ENCODE data around the gene SMPD3. TPM values are rescaled to one million over a fixed set of nuclear protein-coding genes. Genes with fewer than 3 reads are reported as not detected.

SMPD3 gene
- total and polyA plus RNA-seq, 2 of the 8 experiments (the other 6 are each of a cell fraction or from before 2014, with no cell fraction given): 0.39 to 1.3 TPM

GRCh38 chr16:68368301-68368888, 79.9 kb downstream of the SMPD3 start:
- Histone ChIP-seq H3K27me3 (replicated peaks in 1 of 4; ENCODE audit: control insufficient read depth in 3 of 4, extremely low read depth in 1 of 4, insufficient read depth in 3 of 4, low read length in 3 of 4) (no peaks in the 10 kb centered on the region), H2AK5ac (ENCODE audit: low read depth, low read length) (no peak overlapping the region), H2BK20ac (ENCODE audit: low read length) (no peak overlapping the region), H4K91ac (replicated peaks; ENCODE audit: insufficient read length, low read length) (no peak overlapping the region), H3K79me1 (ENCODE audit: low read depth, low read length) (no peaks in the 10 kb centered on the region), H3K23me2 (ENCODE audit: low read depth, low read length) (no peaks in the 10 kb centered on the region), H3K56ac (replicated peaks; ENCODE audit: insufficient read length, low read depth, low read length) (no peak overlapping the region), H4K8ac (ENCODE audit: extremely low read depth, insufficient read depth, low read length) (no peak overlapping the region; the same call in 1 of the 2 replicates), H2BK5ac (ENCODE audit: low read depth, low read length) (no peak overlapping the region), H4K5ac (ENCODE audit: insufficient read length, low read depth, low read length) (no peak overlapping the region), H3K36me3 (ENCODE audit: control insufficient read depth in 2 of 4, insufficient read depth in 4 of 4, low read length in 3 of 4) (no peaks in the 10 kb centered on the region), H3K4me3 (ENCODE audit: extremely low read depth in 1 of 4, insufficient read depth in 2 of 4, low read depth in 3 of 4, low read length in 4 of 4) (no peak overlapping the region), H2AFZ (ENCODE audit: low read length) (no peak overlapping the region), H3K9me3 (ENCODE audit: insufficient read depth in 2 of 2, low read depth in 1 of 2, low read length in 1 of 2) (no peaks in the 10 kb centered on the region), H3K4ac (replicated peaks; ENCODE audit: insufficient read length, low read depth, low read length) (no peak overlapping the region), H2BK15ac (ENCODE audit: low read length) (peak overlapping the region; percentile 61; the same call in 1 of the 2 replicates), H3K4me1 (replicated peaks in 1 of 4; ENCODE audit: control insufficient read depth in 3 of 4, insufficient read depth in 4 of 4, low read length in 3 of 4) (peaks cover 0 to 3% (median under 1%) of the 10 kb centered on the region in 4 experiments; a peak in 3 of 7 replicates), H4K20me1 (replicated peaks in 1 of 2; ENCODE audit: control insufficient read depth in 1 of 2, insufficient read depth in 2 of 2, low read length in 2 of 2) (no peaks in the 10 kb centered on the region), H3K9ac (replicated peaks in 1 of 4; ENCODE audit: extremely low read depth in 1 of 4, low read depth in 3 of 4, low read length in 3 of 4) (no peak overlapping the region), H3K27ac (ENCODE audit: low read depth, low read length) (no peak overlapping the region), H3K14ac (ENCODE audit: insufficient read length) (no peak overlapping the region), H3K18ac (ENCODE audit: extremely low read depth, low read length) (no peak overlapping the region), H2BK120ac (replicated peaks; ENCODE audit: low read depth, low read length) (no peak overlapping the region), H3K23ac (ENCODE audit: insufficient read length) (no peak overlapping the region), H2BK12ac (ENCODE audit: low read depth, low read length) (no peak overlapping the region), H3K4me2 (ENCODE audit: insufficient read depth in 1 of 2, low read depth in 2 of 2, low read length in 2 of 2) (no peak overlapping the region), H3K79me2 (ENCODE audit: control insufficient read depth in 1 of 2, insufficient read depth in 2 of 2, low read length in 2 of 2) (no peaks in the 10 kb centered on the region)
- DNase-seq (ENCODE audit: low read depth in 1 of 2, low spot score in 2 of 2) (no peak), FAIRE-seq (no peak)
- WGBS, 2 experiments (ENCODE audit: extremely low coverage in 1 of 2, insufficient coverage in 1 of 2, insufficient read length in 1 of 2, insufficient replicate concordance in 2 of 2, low coverage in 1 of 2, low lambda C conversion rate in 2 of 2, missing lambda C conversion rate in 1 of 2): 76% methylated on average over 9 of the region's 12 CpGs; no CpG with 5 or more reads in 1 of the 2 experiments
- TF ChIP-seq TEAD4 (IDR thresholded peaks at IDR 0.05; ENCODE audit: low read depth, low read length) (no peak), JUND (IDR thresholded peaks at IDR 0.05; ENCODE audit: low read length) (no peak), EP300 (IDR thresholded peaks at IDR 0.05; ENCODE audit: borderline replicate concordance in 1 of 2, low read depth in 2 of 2, low read length in 2 of 2) (no peak), JUN (IDR thresholded peaks at IDR 0.05; ENCODE audit: low read depth, low read length) (no peak), FOSL1 (IDR thresholded peaks at IDR 0.05; ENCODE audit: insufficient read depth, low read depth, low read length) (no peak), BACH1 (IDR thresholded peaks at IDR 0.05; ENCODE audit: low read length) (no peak), TCF12 (IDR thresholded peaks at IDR 0.05; ENCODE audit: low read depth, low read length) (no peak), ASH2L (IDR thresholded peaks at IDR 0.05; ENCODE audit: low read length) (no peak), E2F6 (IDR thresholded peaks at IDR 0.05) (no peak), CREB1 (IDR thresholded peaks at IDR 0.05) (no peak)
- ChIA-PET POLR2A (ENCODE audit: partially characterized antibody) (interaction anchor here (1.1 to 1.6 kb wide), 4 partner anchors 9 to 30 kb away, joined by 3 to 6 read pairs (median 6); no protein-coding TSS in a partner anchor), CTCF (ENCODE audit: partially characterized antibody) (interaction anchor here (0.7 to 14.3 kb wide), 17 partner anchors 8 to 153 kb away, joined by 3 to 221 read pairs (median 5); partner anchors contain the start of gene SMPD3)
